Endodermal cell (in vitro differentiated cells): ENCODE results near the gene HELZ2. TPM values are rescaled to one million over a fixed set of nuclear protein-coding genes. Genes with fewer than 3 reads are reported as not detected.
"Not testable (repeated sequence)": the region's sequence is repeated elsewhere in the genome, so short reads cannot be mapped to it uniquely, and the experiment has no call there.

Experiments
- DNase-seq: peaks from one replicate; pipeline ENCODE4 v3.0.0-alpha.2; 2017
- H3K27ac ChIP-seq: 2 replicates; pipeline ENCODE4 v1.5.1; 2013; ENCODE audit warnings: mild to moderate bottlenecking, low read depth, low read length, moderate library complexity
- H3K27me3 ChIP-seq: 2 replicates; pipeline ENCODE4 v1.6.1; 2013; ENCODE audit warnings: mild to moderate bottlenecking, low read length, moderate library complexity; ENCODE audit not compliant: insufficient read depth, control insufficient read depth, poor library complexity, severe bottlenecking
- H3K36me3 ChIP-seq: 2 replicates; pipeline ENCODE4 v1.7.0; 2013; ENCODE audit warnings: mild to moderate bottlenecking, low read length, moderate library complexity; ENCODE audit not compliant: control insufficient read depth, insufficient read depth
- H3K4me1 ChIP-seq: one replicate; pipeline ENCODE4 v1.7.0; 2013; ENCODE audit warnings: low read length; ENCODE audit not compliant: control insufficient read depth, insufficient read depth
- H3K4me3 ChIP-seq: 2 replicates; pipeline ENCODE4 v1.5.1; 2013; ENCODE audit warnings: mild to moderate bottlenecking, low read length, moderate library complexity
- H3K9ac ChIP-seq: 2 replicates; pipeline ENCODE4 v1.6.1; 2013; ENCODE audit warnings: mild to moderate bottlenecking, low read length, moderate library complexity; ENCODE audit not compliant: poor library complexity, severe bottlenecking; ENCODE audit errors: extremely low read depth
- H3K9me3 ChIP-seq: 2 replicates; pipeline ENCODE4 v1.6.1; 2013; ENCODE audit warnings: mild to moderate bottlenecking, low read length, moderate library complexity; ENCODE audit not compliant: control insufficient read depth
- H3K27ac Mint-ChIP-seq: 2 replicates; pipeline ENCODE4 v1.8.0; 2020; ENCODE audit warnings: mixed read lengths
- H3K27me3 Mint-ChIP-seq: 2 replicates; pipeline ENCODE4 v1.8.0; 2021; ENCODE audit warnings: mild to moderate bottlenecking, mixed read lengths; ENCODE audit not compliant: insufficient read depth
- H3K36me3 Mint-ChIP-seq: 2 replicates; pipeline ENCODE4 v1.8.0; 2020; ENCODE audit warnings: low read depth, mixed read lengths
- H3K4me1 Mint-ChIP-seq: 2 replicates; pipeline ENCODE4 v1.8.0; 2020; ENCODE audit warnings: mixed read lengths
- H3K4me3 Mint-ChIP-seq: 2 replicates; pipeline ENCODE4 v1.8.0; 2020; ENCODE audit warnings: mild to moderate bottlenecking, moderate library complexity, mixed read lengths
- H3K9me3 Mint-ChIP-seq: 2 replicates; pipeline ENCODE4 v1.8.0; 2020; ENCODE audit warnings: mild to moderate bottlenecking, mixed read lengths
- CTCF ChIP-seq: fragments of 200-600 bp; sonication (generic); conservative IDR thresholded peaks from 2 replicates; pipeline ENCODE4 v1.5.0; 2021; ENCODE audit warnings: antibody characterized with exemption, mild to moderate bottlenecking
- WGBS, 2 experiments: methylation state at CpG; one replicate each; pipeline versions ENCODE4 v1.1.5 to v1.1.7; 2013; ENCODE audit warnings: missing lambda C conversion rate in 2 of 2, mixed read lengths in 1 of 2; ENCODE audit not compliant: insufficient coverage in 1 of 2, insufficient read length in 1 of 2; 5-methylcytosine and 5-hydroxymethylcytosine counted together
- total RNA-seq, 2 donors: library from RNA; stranded (reverse); fragmentation: NEBNext Ultra II Directional in 1 of 2; extraction: Animal tissue kit (Norgen Biotek cat#: 25700) in 1 of 2; gene quantifications; 2 replicates in 1 of 2; 3 replicates in 1 of 2; pipeline ENCODE4 v1.2.1, GENCODE V29; 2021

HELZ2 gene
- total RNA-seq, 2 donors from 2014 or later, result 34.5 to 37.0 TPM

GRCh38 chr20:63560333-63560805 is 13.7 kb downstream of the HELZ2 start:
- no peak overlapping the region for H3K4me3 Mint-ChIP-seq
- TF ChIP-seq CTCF, result no peak
- Histone ChIP-seq H3K27ac (no peak overlapping the region), H3K4me1 (no peaks in the 10 kb centered on the region), H3K9me3 (no peaks in the 10 kb centered on the region), H3K4me3 (no peak overlapping the region), H3K9ac (no peak overlapping the region), H3K27me3 (no peaks in the 10 kb centered on the region), H3K36me3 (peaks cover 7% of the 10 kb centered on the region)
- no peak overlapping the region for H3K27ac Mint-ChIP-seq
- H3K36me3 Mint-ChIP-seq, result peaks cover 12% of the 10 kb centered on the region
- DNase-seq, result no peak
- no peaks in the 10 kb centered on the region for H3K9me3 Mint-ChIP-seq
- H3K4me1 Mint-ChIP-seq, result no peaks in the 10 kb centered on the region
- no peaks in the 10 kb centered on the region for H3K27me3 Mint-ChIP-seq
- 92 to 96% methylated on average over 5 to 16 of the region's 16 CpGs for WGBS, 2 experiments

- H3K4me3 ChIP-seq, H3K27me3 ChIP-seq, H3K9me3 ChIP-seq, H3K4me1 Mint-ChIP-seq, DNase-seq, H3K27ac Mint-ChIP-seq, H3K9ac ChIP-seq, H3K27ac ChIP-seq, H3K36me3 ChIP-seq, H3K9me3 Mint-ChIP-seq, H3K27me3 Mint-ChIP-seq, H3K4me1 ChIP-seq, H3K4me3 Mint-ChIP-seq: not testable (repeated sequence)
- peaks cover 12% of the 10 kb centered on the region for H3K36me3 Mint-ChIP-seq
- WGBS, 2 experiments, result 93% methylated on average over 18 to 30 of the region's 31 CpGs
These were observed 14.3 kb downstream of the HELZ2 start for GRCh38 chr20:63559485-63560332.

- Histone ChIP-seq H3K27me3 (no peaks in the 10 kb centered on the region), H3K9ac (no peak overlapping the region), H3K4me1 (no peaks in the 10 kb centered on the region), H3K4me3 (no peak overlapping the region), H3K36me3 (peaks cover 7% of the 10 kb centered on the region), H3K27ac (no peak overlapping the region), H3K9me3 (no peaks in the 10 kb centered on the region)
- WGBS, 2 experiments, result 96 to 98% methylated on average over 8 to 14 of the region's 14 CpGs
- no peak for TF ChIP-seq CTCF
- Mint-ChIP-seq H3K36me3 (peaks cover 12% of the 10 kb centered on the region), H3K27ac (no peak overlapping the region), H3K4me3 (no peak overlapping the region), H3K27me3 (no peaks in the 10 kb centered on the region), H3K9me3 (no peaks in the 10 kb centered on the region), H3K4me1 (no peaks in the 10 kb centered on the region)
- DNase-seq, result no peak
These were observed 15.1 kb downstream of the HELZ2 start for GRCh38 chr20:63558804-63559484.
